HG02970 (cell line): ENCODE measurements around the gene P2RY4.
"Not testable (repeated sequence)": the region's sequence is repeated elsewhere in the genome, so short reads cannot be mapped to it uniquely, and the experiment has no call there.

Experiments used
- ATAC-seq: cut with Tn5 transposase; IDR thresholded peaks from one replicate; pipeline ENCODE4 v1.9.1; 2021; ENCODE audit warnings: mild to moderate bottlenecking, moderate library complexity, moderate number of reproducible peaks; ENCODE audit not compliant: unreplicated experiment, low FRiP score

The P2RY4 gene

DNA sequence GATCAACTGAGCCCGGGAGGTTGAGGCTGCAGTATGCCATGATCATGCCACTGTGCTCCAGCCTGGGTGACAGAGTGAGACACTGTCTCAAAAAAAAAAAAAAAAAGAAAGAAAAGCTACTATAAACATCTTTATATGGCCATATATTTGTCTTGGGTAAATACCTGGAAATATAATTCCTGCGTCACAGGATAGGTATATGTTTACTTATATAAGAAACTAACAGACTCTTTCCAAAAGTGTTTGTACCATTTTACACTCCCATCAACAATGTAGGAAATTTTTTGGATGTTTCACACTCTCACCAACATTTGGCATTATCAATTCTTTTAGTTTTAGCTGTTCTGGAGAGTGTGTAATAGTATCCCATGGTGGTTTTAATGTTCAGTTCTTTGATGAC is 12.8 kb downstream of the P2RY4 start:
- no peak for ATAC-seq

DNA sequence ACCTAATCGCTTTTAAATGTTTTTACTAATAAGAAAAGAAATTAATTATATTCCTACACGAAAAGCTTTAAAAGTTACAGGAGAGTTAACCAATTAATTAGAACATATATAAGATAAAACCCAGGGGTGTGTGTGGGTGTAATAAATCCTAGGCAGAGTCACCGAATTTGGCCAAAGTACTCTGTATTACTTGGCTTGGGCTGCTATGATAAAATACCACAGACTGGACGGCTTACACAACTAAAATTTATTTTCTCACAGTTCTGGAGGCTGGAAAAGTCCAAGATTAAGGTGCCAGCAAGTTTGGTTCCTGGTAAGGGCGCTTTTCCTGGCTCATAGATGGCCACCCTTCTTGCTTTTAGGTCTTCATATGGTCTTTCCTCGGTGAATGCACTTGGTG is 15.1 kb downstream of the P2RY4 start:
- ATAC-seq: no peak

DNA sequence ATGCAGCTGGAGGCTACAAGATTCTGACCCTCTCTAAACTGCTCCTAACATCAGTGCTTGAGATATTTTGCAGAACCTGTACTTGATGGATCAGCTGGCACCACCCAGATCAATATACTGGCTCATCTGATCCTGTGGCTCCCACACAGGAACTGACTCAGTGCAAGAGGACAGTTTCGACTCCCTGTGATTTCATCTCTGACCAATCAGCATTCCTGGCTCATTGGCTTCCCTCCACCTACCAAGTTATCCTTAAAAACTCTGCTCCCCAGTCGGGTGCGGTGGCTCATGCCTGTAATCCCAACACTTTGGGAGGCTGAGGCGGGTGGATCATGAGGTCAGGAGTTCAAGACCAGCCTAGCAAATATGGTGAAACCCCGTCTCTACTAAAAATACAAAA is 16.4 kb downstream of the P2RY4 start:
- ATAC-seq: not testable (repeated sequence)

DNA sequence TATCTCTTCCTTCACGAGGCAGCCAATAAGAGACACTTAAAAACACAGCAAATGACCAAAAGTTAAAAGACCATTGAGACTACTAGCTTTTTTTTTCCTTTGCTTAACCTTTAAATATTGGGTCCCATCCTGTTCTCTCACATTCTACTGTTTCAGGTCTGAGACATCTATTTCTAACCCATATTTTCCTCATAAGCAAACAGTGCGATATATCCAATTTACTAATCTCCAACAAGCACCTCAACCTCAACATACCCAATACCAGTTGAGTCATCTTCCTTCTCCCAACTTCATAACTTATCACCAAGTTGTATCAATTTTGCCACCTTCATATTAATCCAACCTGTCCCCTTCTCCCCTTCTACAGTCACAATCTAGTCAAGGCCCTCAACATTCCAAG is 18.5 kb downstream of the P2RY4 start:
- no peak for ATAC-seq

DNA sequence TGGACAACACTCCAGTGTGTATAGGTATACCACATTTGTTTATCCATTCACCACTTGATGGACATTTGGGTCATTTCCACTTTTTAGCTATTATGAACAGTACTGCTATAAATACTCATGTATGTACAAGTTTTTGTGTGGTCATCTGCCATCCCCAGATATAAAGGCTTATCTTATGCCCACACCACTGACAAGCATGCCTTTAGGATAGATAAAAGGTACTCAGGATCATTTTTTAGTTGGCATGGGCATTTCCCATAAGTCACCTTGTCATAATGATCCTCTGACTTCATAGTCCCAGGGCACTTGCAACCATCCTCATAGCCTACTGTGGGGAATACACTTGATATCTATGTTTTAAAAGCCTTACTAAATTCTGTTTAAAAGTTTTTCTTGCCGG is 19.3 kb downstream of the P2RY4 start:
- no peak for ATAC-seq

DNA sequence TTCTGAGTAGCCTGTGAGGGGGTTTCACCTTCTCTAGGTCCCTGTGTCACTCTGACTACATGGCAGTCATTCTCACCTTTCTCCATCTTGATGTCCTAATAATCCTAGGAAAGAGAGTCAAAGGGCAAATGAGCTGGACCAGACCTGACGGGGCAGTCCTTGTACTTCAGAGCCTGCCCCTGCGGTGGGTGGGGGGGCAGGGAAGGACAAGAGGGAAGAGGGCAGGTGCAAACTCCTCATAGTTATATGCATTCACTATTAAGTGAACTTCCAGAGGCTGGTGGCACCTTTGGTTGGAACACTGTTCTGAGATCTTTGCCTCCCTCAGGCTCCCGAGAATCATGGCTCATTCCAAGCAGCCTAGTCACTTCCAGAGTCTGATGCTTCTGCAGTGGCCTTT is 25.6 kb downstream of the P2RY4 start, which contains the start of gene AWAT1:
Gene AWAT1, plus strand, starts transcription at position 301 of the 400 bp plus-strand sequence. Its CDS starts 41 bp downstream, at position 342.
- ATAC-seq: no peak

- no peak for ATAC-seq
These were observed 28.3 kb downstream of the P2RY4 start for GRCh38 chrX:70231666-70232065.

- no peak for ATAC-seq
These were observed 33.3 kb downstream of the P2RY4 start for GRCh38 chrX:70226687-70227086.

DNA sequence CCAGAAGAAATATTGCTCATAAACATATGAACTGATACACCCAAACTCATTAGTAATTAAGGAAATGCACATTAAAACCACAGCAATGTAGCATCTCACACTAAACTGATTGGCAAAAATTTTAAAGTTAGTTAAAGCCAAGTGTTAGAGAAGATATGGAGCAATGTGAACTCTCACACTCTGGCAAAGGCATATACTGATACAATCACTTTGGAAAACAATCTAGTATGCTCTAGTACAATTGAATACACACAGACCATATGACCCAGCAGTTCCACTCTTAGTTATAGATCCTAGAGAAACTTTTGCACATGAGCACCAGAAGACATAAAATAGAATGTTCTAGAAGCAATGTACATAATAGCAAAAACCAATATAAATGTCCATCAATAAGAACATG is 34.0 kb downstream of the P2RY4 start:
- no peak for ATAC-seq

DNA sequence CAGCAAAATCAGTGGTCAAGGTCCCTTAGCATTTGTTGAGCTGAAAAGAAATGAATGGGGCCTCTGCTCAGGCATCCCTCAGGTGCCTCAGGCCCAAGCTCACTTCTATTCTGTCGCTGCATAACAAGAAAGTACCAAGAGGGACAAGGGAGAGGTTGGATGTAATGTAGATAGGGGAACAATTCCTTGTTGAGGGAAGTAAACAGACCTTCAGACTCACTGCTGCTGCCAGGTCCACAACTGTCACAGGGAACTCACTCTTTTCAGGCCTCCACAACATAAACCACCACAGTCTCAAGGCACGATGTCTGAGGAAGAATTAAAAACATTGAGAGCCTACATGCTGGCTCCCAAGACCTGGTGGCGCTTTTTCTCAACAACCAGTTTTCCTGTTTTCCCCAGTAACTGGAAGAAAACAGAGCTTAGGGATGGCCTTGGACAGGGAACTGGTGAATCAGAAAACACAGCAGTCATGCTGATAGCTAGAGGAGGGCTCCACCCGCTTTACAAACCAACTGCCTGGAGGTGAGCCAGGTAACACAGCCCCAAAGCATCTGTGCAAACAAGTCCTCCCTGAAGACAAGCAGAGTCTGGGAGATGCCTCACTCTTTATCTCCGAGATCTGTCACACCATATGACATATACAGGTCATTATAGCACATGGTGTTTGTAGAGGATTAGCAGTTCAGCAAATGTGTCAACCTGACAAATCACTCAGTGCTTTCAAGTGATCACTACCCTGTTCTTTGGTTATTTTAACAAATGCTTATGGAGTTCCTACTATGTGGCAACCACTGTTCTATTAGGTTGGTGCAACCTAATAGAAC is 39.9 kb downstream of the P2RY4 start:
- no peak for ATAC-seq

- not testable (repeated sequence) for ATAC-seq
These were observed 50.4 kb downstream of the P2RY4 start for GRCh38 chrX:70209570-70209969.

DNA sequence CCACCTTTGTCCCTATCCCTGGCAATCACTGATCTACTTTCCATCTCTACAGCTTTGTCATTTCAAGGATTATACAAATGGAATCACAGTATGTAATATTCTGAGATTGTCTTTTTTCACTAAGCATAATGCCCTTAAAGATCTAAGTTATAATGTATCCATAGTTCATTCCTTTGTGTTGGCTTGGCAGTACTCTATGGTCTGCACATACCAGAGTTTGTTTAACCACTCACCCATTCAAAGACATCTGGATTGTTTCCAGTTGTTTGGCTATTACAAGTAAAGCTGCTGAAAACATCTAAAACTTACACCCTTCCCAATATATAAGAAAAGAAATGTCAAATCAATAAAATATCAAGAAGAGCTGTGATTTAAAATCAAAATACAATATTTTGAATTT is 51.5 kb downstream of the P2RY4 start:
- no peak for ATAC-seq
